KMS-11 (cell line): ENCODE results near the gene BTNL3.

Source experiments
- H2AFZ ChIP-seq: fragments of 200-600 bp; sonication (generic); 2 replicates; pipeline ENCODE4 v1.6.1; 2016; ENCODE audit warnings: antibody characterized with exemption, mixed run types, low read depth
- H3K27ac ChIP-seq: fragments of 200-600 bp; sonication (generic); 2 replicates; pipeline ENCODE4 v1.6.1; 2016; ENCODE audit warnings: mild to moderate bottlenecking, mixed run types
- H3K27me3 ChIP-seq: fragments of 200-600 bp; sonication (generic); 2 replicates; pipeline ENCODE4 v1.6.1; 2017; ENCODE audit warnings: mild to moderate bottlenecking, low read depth, mixed run types, moderate library complexity; ENCODE audit not compliant: insufficient read depth
- H3K36me3 ChIP-seq: fragments of 200-600 bp; sonication (generic); 2 replicates; pipeline ENCODE4 v1.6.1; 2017; ENCODE audit warnings: mild to moderate bottlenecking, mixed run types; ENCODE audit not compliant: insufficient read depth
- H3K4me1 ChIP-seq: fragments of 200-600 bp; sonication (generic); 2 replicates; pipeline ENCODE4 v1.6.1; 2016; ENCODE audit warnings: mild to moderate bottlenecking, low read depth, mixed run types; ENCODE audit not compliant: poor library complexity, severe bottlenecking
- H3K4me2 ChIP-seq: fragments of 200-600 bp; sonication (generic); 2 replicates; pipeline ENCODE4 v1.7.0; 2016; ENCODE audit warnings: mild to moderate bottlenecking, mixed run types
- H3K4me3 ChIP-seq: fragments of 200-600 bp; sonication (generic); IDR thresholded peaks from 2 replicates; pipeline ENCODE4 v1.6.1; 2017; ENCODE audit warnings: low read depth, low read length, mixed read lengths; ENCODE audit not compliant: insufficient read depth
- H3K79me2 ChIP-seq: fragments of 200-600 bp; sonication (generic); 2 replicates; pipeline ENCODE4 v1.6.1; 2016; ENCODE audit warnings: low read depth, mixed run types; ENCODE audit not compliant: insufficient read depth
- H3K9ac ChIP-seq: fragments of 200-600 bp; sonication (generic); 2 replicates; pipeline ENCODE4 v1.6.1; 2016; ENCODE audit warnings: mild to moderate bottlenecking, mixed run types
- H4K20me1 ChIP-seq: fragments of 200-600 bp; sonication (generic); 2 replicates; pipeline ENCODE4 v1.6.1; 2016; ENCODE audit warnings: mild to moderate bottlenecking, mixed run types; ENCODE audit not compliant: insufficient read depth
- TF ChIP-seq, protein P1 (sequence below): fragments of 200-600 bp; sonication (generic); conservative IDR thresholded peaks from 2 replicates; pipeline ENCODE4 v1.6.1; 2017; ENCODE audit warnings: low read depth, mild to moderate bottlenecking, antibody characterized with exemption, low read length, moderate library complexity, mixed read lengths

Gene BTNL3

DNA sequence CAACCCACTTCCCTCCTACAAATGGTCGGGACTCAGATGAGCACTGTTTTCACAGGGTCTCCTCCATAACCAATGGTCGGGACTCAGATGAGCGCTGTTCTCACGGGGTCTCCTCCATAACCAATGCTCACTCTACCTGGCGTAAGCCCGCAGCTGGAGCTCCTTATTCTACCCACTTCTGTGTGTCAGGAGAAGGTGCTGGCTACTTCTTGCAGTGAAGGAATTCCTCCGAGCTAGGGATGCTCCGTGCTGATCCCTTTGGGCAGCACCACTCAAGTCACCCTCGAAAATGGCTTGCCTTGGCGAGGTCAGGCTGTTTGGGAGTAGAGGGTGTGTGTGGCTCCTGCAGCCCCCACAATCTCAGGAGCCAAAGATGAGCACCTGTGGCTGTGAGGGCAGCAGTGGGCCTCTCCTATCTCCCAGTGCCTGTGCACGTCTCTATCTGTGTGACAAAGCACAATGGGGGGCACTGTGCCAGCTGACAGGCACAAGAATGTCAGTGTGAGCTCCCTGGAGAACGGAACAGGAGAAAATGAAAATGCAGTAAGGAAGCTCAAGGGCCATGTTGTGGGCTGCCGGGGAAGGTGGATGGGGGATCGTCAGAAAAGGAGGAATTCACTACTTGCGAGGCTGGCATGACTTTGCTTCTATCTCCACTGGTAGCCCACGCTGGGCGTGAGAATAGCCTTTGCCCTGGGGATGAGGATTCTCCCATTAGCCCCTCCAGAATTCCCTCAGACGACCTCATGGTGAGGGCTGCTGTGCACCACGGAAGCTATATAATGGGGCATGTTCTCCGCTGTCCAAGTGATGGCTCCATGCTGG, 47.6 kb downstream of the BTNL3 start:
- Histone ChIP-seq H3K4me1 (no peaks in the 10 kb centered on the region), H3K9ac (no peak overlapping the region), H3K36me3 (no peaks in the 10 kb centered on the region), H4K20me1 (no peaks in the 10 kb centered on the region), H3K4me3 (no peak overlapping the region), H3K79me2 (no peaks in the 10 kb centered on the region), H2AFZ (no peak overlapping the region), H3K27ac (no peak overlapping the region), H3K4me2 (no peak overlapping the region), H3K27me3 (no peaks in the 10 kb centered on the region)
- TF ChIP-seq, protein P1, sequence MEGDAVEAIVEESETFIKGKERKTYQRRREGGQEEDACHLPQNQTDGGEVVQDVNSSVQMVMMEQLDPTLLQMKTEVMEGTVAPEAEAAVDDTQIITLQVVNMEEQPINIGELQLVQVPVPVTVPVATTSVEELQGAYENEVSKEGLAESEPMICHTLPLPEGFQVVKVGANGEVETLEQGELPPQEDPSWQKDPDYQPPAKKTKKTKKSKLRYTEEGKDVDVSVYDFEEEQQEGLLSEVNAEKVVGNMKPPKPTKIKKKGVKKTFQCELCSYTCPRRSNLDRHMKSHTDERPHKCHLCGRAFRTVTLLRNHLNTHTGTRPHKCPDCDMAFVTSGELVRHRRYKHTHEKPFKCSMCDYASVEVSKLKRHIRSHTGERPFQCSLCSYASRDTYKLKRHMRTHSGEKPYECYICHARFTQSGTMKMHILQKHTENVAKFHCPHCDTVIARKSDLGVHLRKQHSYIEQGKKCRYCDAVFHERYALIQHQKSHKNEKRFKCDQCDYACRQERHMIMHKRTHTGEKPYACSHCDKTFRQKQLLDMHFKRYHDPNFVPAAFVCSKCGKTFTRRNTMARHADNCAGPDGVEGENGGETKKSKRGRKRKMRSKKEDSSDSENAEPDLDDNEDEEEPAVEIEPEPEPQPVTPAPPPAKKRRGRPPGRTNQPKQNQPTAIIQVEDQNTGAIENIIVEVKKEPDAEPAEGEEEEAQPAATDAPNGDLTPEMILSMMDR, result no peak

DNA sequence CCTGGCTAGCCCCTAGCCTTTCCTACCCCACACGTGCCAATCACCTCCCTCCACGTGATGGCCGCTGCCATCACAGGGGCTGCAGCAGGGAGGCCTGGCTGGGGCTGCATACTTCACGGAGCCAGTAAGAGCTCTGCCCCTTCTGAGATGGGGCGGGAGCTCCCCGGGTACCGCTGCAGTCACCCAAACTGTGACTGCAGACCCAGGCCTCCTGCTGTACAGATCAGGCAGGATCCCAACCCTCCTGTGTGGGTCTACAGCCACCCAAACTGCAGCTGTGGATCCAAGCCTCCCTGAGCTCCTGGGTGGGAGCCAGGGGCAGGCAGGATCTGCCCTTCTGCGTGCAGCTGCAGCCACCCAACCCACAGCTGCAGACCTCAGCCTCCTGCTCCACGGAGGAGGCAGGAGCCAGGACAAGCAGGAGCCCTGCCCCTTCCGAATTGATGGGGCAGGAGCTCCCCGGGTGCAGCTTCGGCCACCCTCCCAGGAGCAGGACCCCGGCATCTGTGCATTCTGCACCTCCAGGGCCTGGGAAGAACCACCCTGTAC, 48.2 kb downstream of the BTNL3 start:
- no peak overlapping the region for H2AFZ ChIP-seq
- no peak overlapping the region for H3K4me2 ChIP-seq
- no peaks in the 10 kb centered on the region for H3K36me3 ChIP-seq
- no peaks in the 10 kb centered on the region for H3K4me1 ChIP-seq
- no peaks in the 10 kb centered on the region for H3K79me2 ChIP-seq
- no peak overlapping the region for H3K4me3 ChIP-seq
- no peak overlapping the region for H3K27ac ChIP-seq
- H4K20me1 ChIP-seq, result no peaks in the 10 kb centered on the region
- H3K27me3 ChIP-seq, result no peaks in the 10 kb centered on the region
- TF ChIP-seq, protein P1, result no peak
- H3K9ac ChIP-seq, result no peak overlapping the region

DNA sequence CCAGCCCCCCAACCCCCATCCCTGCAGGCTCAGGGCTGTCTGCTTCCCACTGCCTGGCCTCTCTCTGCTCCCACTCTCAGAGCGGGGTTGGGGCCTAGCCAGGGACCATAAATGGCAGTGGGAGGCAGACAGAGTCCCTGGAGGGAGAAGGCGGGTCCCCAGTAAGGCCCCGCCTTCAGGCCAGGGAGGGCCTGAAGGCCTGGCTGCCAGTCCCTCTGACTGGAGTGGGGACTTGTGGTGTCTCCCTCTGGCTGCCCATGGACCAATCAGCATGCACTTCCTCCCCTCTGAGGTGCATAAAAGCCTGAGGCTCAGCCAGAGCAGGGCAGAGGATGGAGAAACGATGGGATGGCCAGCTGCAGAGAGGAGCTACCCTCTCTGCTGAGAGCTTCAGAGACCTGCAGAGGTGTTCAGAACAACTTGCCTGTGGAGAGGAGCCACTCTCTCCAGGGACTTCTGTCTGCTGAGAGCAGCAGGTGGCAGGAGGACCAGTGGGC, 48.8 kb downstream of the BTNL3 start:
- no peaks in the 10 kb centered on the region for H3K27me3 ChIP-seq
- H3K79me2 ChIP-seq, result no peaks in the 10 kb centered on the region
- TF ChIP-seq, protein P1, result no peak
- H3K4me2 ChIP-seq, result no peak overlapping the region
- H3K27ac ChIP-seq, result no peak overlapping the region
- H3K9ac ChIP-seq, result no peak overlapping the region
- H3K4me3 ChIP-seq, result no peak overlapping the region
- no peaks in the 10 kb centered on the region for H3K4me1 ChIP-seq
- H3K36me3 ChIP-seq, result no peaks in the 10 kb centered on the region
- no peak overlapping the region for H2AFZ ChIP-seq
- no peaks in the 10 kb centered on the region for H4K20me1 ChIP-seq

DNA sequence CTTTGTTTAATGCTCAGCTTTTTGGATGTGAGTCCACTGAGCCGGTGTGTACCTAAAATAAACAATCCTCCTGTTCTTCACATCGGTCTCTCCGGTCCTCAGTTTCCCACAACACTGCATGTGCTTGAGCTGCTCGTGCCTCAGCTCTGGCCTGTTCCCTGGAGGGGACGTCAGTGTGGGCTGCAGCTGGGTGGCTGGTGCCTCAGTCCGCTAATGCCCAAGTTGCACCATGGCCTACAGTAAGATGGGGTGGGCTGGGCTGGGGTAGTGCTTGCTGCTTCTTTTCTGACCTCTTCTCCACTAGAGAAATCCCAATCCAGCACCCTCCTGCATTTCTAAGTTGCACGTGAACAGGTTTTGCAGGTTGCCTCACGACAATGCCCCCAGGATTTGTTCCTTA, 50.8 kb downstream of the BTNL3 start:
- H3K27me3 ChIP-seq, result no peaks in the 10 kb centered on the region

More for the DNA sequence above, 50.8 kb downstream of the BTNL3 start:
- Histone ChIP-seq H3K4me2 (no peak overlapping the region), H3K36me3 (no peaks in the 10 kb centered on the region), H3K9ac (no peak overlapping the region), H4K20me1 (no peaks in the 10 kb centered on the region), H3K4me1 (no peaks in the 10 kb centered on the region), H3K4me3 (no peak overlapping the region), H2AFZ (no peak overlapping the region), H3K27ac (no peak overlapping the region), H3K79me2 (no peaks in the 10 kb centered on the region)
- TF ChIP-seq, protein P1, result no peak
